Activated T-helper 17 cell treated with anti-CD3 and anti-CD28 coated beads, Interleukin-2, amount 50 U/mL, for 72 hours (primary cell): Measurements from ENCODE around the gene TRIO. TPM values are rescaled to one million over a fixed set of nuclear protein-coding genes. Genes with fewer than 3 reads are reported as not detected.
A peak's percentile ranks its signal among the peaks of the same experiment; 100 is the strongest.
"Not testable (repeated sequence)": the region's sequence is repeated elsewhere in the genome, so short reads cannot be mapped to it uniquely, and the experiment has no call there.

Experiments used
- ATAC-seq: fragments of 150-1000 bp; cut with Tn5 transposase; replicated peaks from 2 replicates; pipeline ENCODE4 v1.10.0; 2021; ENCODE audit warnings: mild to moderate bottlenecking, moderate library complexity
- H3K27ac Mint-ChIP-seq: one replicate; pipeline ENCODE4 v1.8.0; 2022; ENCODE audit warnings: mixed read lengths
- H3K27me3 Mint-ChIP-seq: one replicate; pipeline ENCODE4 v1.8.0; 2022; ENCODE audit warnings: mixed read lengths
- H3K36me3 Mint-ChIP-seq: one replicate; pipeline ENCODE4 v1.8.0; 2022; ENCODE audit warnings: low read depth, mild to moderate bottlenecking, mixed read lengths
- H3K4me1 Mint-ChIP-seq: one replicate; pipeline ENCODE4 v1.8.0; 2022; ENCODE audit warnings: mixed read lengths
- H3K4me3 Mint-ChIP-seq: one replicate; pipeline ENCODE4 v1.8.0; 2022; ENCODE audit warnings: mild to moderate bottlenecking, mixed read lengths
- H3K9me3 Mint-ChIP-seq: one replicate; pipeline ENCODE4 v1.8.0; 2022; ENCODE audit warnings: mixed read lengths
- total RNA-seq, 2 donors: library from RNA; stranded (reverse); gene quantifications; one replicate each; pipeline ENCODE4 v1.2.3, GENCODE V29; 2022

The TRIO gene
- total RNA-seq, 2 donors from 2014 or later: 13.6 to 21.5 TPM

DNA sequence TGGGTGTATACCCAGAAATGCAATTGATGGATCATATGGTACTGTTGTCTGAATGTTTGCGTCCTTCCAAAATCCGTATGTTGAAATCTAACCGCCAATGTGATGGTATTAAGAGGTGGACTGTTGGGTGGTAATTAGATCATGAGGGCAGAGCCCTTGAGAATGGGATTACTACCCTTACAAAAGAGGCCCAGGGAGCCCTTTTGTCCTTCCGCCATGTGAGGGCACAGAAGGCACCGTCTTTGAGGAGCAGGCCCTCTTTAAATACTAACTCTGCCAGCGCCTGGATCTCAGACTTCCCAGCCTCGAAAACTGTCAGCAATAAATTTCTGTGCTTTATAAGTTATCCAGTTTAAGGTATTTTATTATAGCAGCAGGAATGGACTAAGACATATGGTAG lies 282.4 kb downstream of the TRIO start:
- Mint-ChIP-seq H3K4me3 (no peak overlapping the region), H3K27ac (peak overlapping the region; percentile 76), H3K27me3 (no peaks in the 10 kb centered on the region), H3K9me3 (no peaks in the 10 kb centered on the region), H3K36me3 (no peaks in the 10 kb centered on the region), H3K4me1 (peaks cover 11% of the 10 kb centered on the region)
- no peak for ATAC-seq

DNA sequence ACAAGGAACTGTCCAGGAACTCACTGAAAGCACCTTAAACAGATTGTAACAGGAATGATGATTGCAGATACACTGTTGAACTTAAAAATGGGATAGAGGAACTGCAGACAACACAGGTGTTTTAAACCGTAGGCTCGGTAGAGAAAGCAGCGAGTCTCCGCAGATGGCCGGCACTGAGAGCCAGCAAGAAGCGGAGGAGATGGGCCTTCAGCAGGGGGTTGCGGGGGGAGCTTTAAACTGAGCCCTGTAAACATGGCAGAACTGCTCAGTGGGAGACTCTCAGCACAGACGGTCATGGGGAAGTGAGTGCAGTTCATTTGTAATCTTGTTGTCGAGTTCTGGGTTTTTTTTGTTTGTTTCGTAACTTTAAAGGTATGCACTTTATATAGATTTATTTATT lies 283.4 kb downstream of the TRIO start:
- no peak overlapping the region for H3K27ac Mint-ChIP-seq
- H3K4me3 Mint-ChIP-seq: no peak overlapping the region
- no peaks in the 10 kb centered on the region for H3K36me3 Mint-ChIP-seq
- no peaks in the 10 kb centered on the region for H3K27me3 Mint-ChIP-seq
- peaks cover 11% of the 10 kb centered on the region for H3K4me1 Mint-ChIP-seq
- no peak for ATAC-seq
- H3K9me3 Mint-ChIP-seq: no peaks in the 10 kb centered on the region

DNA sequence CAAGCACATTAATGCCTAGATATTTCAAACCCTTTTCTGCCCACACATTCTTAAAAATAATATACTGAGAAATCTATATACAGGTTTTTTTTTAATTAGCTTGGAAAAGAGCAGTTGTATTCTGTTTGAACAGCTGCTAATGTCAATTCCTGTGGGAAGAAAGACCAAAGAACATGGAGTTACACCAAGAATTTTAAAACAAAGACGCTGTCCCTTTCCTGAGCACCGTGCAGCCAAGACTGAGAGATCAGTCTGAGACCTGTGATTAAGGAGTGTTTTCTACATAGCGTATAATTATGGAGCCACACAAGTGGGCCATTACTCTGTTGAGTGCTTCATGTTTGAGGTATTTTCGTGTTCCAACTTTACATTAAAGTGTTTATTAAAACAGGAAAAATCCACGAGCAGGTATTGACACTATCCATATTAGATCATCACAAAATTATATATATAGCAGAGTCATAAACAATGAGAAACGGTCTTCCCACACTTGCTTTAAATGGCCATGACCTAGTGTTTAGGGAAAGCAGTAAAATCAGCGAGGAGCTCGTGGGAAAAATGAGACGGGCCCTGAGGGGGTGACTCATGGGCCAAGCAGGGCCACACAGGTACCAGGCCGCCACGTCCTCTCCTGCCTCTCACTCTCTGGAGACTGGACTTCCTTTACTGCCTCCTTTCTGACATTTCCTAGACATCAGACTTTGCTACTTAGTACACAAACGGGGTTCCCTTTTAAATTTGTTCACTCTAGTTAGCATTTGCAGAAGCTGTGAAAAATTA lies 285.4 kb downstream of the TRIO start:
- Mint-ChIP-seq H3K9me3 (no peaks in the 10 kb centered on the region), H3K27me3 (no peaks in the 10 kb centered on the region), H3K4me1 (peaks cover 11% of the 10 kb centered on the region), H3K27ac (peak overlapping the region; percentile 62), H3K4me3 (no peak overlapping the region), H3K36me3 (no peaks in the 10 kb centered on the region)
- no peak for ATAC-seq

DNA sequence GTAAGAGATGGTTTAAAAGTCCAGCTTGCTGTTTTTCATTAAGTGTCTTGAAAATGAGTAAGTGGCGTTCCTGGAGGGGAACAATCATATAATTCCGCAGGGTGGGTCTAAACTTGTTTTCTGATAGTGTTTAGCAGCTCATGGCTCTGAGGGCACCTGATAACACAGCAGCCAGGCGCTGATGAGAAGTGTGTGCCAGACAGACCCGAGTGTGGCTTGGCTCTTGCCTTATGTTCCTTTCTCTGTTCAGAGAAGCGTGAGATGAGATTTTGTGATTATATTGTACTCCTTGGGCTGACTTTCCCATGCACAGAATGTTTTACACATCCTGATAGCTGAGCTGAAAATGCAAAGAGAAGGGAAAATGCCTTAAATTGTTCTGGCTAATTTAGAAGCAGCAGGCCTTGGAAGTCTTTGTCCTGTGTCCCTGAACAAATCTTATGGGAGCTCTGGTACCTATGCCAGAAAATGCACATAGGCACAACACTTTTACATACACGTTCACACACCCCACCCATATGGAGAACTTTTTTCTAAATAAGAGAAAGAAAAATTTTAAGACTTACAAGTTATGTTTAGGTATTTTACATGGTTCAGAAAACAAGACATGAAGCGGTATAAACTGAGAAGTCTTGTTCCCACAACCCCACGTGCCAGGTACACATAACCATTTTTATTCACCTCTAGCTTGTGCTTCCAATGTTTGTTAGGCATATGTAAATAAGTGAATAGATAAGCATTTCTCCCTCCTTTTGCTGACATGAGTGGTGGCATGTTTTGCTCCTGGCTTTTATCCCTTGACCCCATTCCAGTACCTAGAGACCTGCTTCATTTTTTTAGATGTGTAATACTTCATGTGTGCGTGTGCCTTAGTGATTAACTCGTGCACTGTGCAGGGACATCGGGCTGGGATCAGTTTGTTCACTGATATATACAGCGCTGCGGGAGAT lies 286.2 kb downstream of the TRIO start:
- Mint-ChIP-seq H3K4me3 (no peak overlapping the region), H3K36me3 (no peaks in the 10 kb centered on the region), H3K4me1 (peaks cover 11% of the 10 kb centered on the region), H3K9me3 (no peaks in the 10 kb centered on the region), H3K27ac (no peak overlapping the region), H3K27me3 (no peaks in the 10 kb centered on the region)
- ATAC-seq: no peak

DNA sequence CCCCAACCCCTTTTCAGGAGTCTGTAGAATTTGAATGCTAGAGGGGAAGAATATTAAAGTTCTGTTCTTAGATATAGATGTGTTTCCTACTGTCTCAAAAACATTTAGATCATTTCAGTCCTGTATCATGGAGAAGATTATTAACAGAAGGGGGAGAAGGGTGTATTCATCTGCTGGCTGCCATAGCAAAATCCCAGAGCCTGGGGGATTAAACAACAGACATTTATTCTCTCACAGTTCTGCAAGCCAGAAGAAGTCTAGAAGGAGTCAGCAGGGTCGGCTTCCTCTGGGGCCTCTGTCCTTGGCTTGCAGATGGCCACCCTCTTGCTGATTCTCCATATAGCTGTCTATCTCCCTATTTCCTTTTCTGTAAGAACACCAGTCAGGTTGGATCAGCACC lies 288.4 kb downstream of the TRIO start:
- Mint-ChIP-seq H3K4me1 (peaks cover 4% of the 10 kb centered on the region), H3K9me3 (no peaks in the 10 kb centered on the region), H3K4me3 (no peak overlapping the region), H3K36me3 (no peaks in the 10 kb centered on the region), H3K27me3 (no peaks in the 10 kb centered on the region), H3K27ac (no peak overlapping the region)
- no peak for ATAC-seq

DNA sequence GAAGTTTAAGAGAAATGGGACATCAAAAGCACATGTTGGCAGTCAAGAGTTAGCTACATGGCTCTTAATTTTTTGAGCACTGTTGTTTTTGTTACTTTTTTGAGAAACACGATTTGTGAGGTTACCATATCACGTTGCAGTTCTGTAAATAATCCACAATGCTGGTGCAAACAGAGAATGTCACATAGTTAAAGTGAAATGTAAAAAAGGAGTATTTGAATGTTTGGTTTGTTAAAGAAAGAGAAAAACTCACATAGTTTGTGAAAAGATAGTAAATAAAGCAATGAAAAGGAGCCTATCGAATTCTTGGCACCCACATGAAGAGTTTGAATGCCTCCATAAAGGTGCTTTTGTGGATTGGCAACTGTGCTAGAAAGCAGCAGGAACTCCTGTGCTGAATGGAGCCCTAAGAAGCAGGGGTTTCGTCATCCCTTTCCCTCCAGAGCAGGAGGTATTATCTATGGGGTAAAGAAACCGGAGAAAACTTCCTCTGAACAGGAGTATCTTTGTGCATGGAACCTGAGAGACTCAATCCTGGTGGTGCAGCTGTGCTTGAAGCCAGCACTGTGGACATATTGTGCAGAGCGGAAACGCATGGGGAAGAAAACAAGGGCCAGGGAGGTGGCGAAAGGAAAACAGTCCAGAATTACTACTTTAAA lies 289.9 kb downstream of the TRIO start:
- H3K4me3 Mint-ChIP-seq: no peak overlapping the region
- H3K36me3 Mint-ChIP-seq: no peaks in the 10 kb centered on the region
- H3K27ac Mint-ChIP-seq: no peak overlapping the region
- no peak for ATAC-seq
- H3K27me3 Mint-ChIP-seq: peaks cover 5% of the 10 kb centered on the region
- H3K4me1 Mint-ChIP-seq: peaks cover 10% of the 10 kb centered on the region
- H3K9me3 Mint-ChIP-seq: no peaks in the 10 kb centered on the region

DNA sequence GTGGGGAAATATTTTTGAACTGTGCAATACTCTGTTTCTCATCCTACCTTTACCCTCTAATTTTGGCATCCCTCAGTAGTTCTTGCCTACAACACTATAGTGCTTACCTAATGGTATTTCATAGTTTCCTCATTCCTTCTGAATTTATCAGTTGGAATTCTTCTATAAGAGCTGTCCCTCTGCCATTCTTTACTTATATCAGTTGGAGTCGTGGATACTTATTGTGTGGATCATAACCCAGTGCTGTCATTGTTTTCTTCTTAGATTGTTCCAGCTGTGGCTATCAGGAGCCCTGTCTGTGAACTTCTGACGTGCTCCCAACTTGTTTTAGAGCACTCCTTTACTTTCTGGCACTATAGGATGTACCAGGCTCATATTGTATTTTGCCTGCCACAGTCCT lies 292.3 kb downstream of the TRIO start:
- Mint-ChIP-seq H3K36me3 (no peaks in the 10 kb centered on the region), H3K9me3 (no peaks in the 10 kb centered on the region), H3K27ac (no peak overlapping the region), H3K4me3 (no peak overlapping the region), H3K27me3 (peaks cover 7% of the 10 kb centered on the region), H3K4me1 (peaks cover 12% of the 10 kb centered on the region)
- ATAC-seq: no peak

DNA sequence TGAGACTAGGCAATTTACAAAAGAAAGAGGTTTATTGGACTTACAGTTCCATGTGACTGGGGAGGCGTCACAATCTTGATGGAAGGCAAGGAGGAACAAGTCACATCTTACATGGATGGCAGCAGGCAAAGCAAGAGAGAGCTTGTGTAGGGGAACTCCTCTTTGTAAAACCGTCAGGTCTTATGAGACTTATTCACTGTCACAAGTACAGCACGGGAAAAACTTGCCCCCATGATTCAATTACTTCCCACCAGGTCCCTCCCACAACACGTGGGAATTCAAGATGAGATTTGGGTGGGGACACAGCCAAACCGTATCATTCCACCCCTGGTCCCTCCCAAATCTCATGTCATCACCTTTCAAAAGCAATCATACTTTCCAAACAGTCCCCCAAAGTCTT lies 293.0 kb downstream of the TRIO start:
- not testable (repeated sequence) for H3K27ac Mint-ChIP-seq, H3K4me3 Mint-ChIP-seq, H3K27me3 Mint-ChIP-seq, ATAC-seq, H3K9me3 Mint-ChIP-seq, H3K36me3 Mint-ChIP-seq
- peaks cover 12% of the 10 kb centered on the region for H3K4me1 Mint-ChIP-seq

DNA sequence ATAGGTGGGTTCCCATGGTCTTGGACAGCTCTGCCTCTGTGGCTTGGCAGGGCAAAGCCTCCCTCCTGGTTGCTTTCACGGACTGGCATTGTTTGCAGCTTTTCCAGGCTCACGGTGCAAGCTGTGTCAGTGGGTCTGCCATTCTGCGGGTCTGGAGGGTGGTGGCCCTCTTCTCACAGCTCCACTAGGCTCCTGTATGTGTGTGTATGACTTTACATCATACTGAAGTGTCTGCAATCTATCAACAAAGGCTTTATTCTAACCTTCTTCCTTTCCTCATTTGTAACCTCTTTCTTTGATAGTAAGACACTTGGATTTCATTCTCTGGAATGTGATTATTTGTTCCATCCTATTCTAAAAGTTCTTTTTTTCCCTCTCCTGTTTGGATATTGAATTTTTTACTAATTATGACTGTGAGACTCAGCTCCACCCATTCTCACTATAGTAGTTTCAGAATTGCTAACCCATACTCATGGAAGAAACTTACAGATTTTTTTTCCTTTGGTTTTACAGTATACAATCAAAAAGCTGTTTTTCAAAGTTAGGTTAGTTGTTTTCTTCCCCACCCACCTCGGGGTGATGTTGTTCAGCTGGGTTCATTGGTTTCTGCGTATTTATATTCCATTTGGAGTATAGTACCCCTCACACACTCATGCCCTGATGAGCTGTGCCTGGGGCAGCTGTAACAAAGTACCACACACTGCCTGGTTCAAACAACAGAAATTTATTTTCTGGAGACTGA lies 293.8 kb downstream of the TRIO start:
- H3K27me3 Mint-ChIP-seq: peaks cover 7% of the 10 kb centered on the region
- peak overlapping the region; percentile 20 for H3K4me3 Mint-ChIP-seq
- peak; percentile 78 for ATAC-seq
- no peaks in the 10 kb centered on the region for H3K36me3 Mint-ChIP-seq
- peak overlapping the region; percentile 32 for H3K27ac Mint-ChIP-seq
- H3K4me1 Mint-ChIP-seq: peaks cover 12% of the 10 kb centered on the region
- H3K9me3 Mint-ChIP-seq: no peaks in the 10 kb centered on the region

DNA sequence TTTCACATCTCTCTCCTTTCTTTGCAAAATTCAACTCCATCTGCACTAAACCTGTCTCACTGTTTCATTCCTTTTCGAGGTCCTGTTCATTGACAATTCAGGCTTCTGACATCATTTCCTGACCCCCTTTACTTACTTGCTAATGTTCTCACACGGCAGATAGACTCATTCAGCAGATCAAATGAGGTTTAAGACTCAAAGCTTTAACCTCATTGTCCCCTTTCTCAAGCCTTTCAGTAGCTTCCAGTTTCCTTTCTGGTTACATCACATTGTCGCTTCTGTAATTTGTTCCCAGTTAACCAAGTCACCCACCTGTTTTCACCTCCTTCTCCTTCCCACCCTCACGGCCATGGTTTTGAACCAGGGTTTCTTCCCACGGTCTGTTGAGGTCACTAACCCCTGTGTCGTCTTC lies 295.1 kb downstream of the TRIO start:
- peaks cover 12% of the 10 kb centered on the region for H3K4me1 Mint-ChIP-seq
- H3K27me3 Mint-ChIP-seq: peaks cover 7% of the 10 kb centered on the region
- ATAC-seq: peak; percentile 71
- no peaks in the 10 kb centered on the region for H3K9me3 Mint-ChIP-seq
- peak overlapping the region; percentile 60 for H3K27ac Mint-ChIP-seq
- H3K36me3 Mint-ChIP-seq: no peaks in the 10 kb centered on the region
- peak overlapping the region; percentile 46 for H3K4me3 Mint-ChIP-seq

DNA sequence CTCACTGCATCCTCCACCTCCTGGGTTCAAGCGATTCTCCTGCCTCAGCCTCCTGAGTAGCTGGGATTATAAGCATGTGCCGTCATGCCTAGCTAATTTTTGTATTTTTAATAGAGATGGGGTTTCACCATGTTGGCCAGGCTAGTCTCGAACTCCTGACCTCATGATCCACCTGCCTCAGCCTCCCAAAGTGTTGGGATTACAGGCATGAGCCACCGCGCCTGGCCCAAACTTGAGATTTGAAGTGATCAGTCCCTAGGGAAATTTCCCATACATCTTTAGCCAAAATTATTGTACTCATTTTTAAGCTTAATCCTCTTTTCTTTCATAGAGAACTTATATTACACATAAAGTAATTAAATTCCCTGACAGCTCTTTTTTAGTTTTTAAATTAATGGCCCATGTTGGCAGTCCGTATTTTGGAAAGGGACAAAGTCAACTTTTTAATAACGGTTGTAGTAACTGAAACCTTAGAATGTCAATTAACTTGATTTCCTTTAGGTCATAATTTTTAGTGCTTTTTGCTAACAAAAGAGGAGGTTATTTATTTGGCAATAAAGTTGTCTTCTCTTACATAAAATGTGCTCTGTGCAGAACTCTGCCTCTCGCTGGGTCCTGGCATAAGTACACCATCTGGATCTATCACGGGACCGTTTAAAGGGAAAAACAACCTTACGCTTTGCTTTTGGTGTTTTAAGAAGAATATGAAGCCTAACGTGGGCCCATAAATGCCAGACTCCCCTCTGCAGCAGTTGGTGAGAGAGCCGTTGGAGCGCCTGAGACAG lies 296.1 kb downstream of the TRIO start:
- no peaks in the 10 kb centered on the region for H3K9me3 Mint-ChIP-seq
- no peak for ATAC-seq
- no peak overlapping the region for H3K27ac Mint-ChIP-seq
- H3K27me3 Mint-ChIP-seq: peaks cover 7% of the 10 kb centered on the region
- H3K4me1 Mint-ChIP-seq: peaks cover 12% of the 10 kb centered on the region
- H3K4me3 Mint-ChIP-seq: no peak overlapping the region
- H3K36me3 Mint-ChIP-seq: no peaks in the 10 kb centered on the region

DNA sequence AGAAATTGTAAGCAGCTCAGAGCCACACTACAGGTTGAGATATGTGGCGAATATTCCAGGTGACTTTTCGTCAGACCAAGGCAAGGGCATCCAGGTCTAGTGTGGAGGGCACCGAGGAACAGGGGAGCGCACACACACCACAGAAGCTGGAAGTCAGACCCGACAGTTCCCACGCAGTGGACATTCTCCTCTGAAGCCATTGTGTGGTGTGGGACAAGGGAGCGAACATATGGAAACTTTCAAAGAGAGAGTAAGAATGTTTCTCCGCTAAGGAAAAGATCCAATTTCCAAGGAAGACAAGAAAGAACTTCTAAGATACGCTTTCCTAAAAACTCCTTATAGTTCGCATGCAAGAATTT lies 297.1 kb downstream of the TRIO start:
- Mint-ChIP-seq H3K4me3 (no peak overlapping the region), H3K27me3 (peaks cover 7% of the 10 kb centered on the region), H3K36me3 (no peaks in the 10 kb centered on the region), H3K27ac (no peak overlapping the region), H3K9me3 (no peaks in the 10 kb centered on the region), H3K4me1 (peaks cover 12% of the 10 kb centered on the region)
- no peak for ATAC-seq

DNA sequence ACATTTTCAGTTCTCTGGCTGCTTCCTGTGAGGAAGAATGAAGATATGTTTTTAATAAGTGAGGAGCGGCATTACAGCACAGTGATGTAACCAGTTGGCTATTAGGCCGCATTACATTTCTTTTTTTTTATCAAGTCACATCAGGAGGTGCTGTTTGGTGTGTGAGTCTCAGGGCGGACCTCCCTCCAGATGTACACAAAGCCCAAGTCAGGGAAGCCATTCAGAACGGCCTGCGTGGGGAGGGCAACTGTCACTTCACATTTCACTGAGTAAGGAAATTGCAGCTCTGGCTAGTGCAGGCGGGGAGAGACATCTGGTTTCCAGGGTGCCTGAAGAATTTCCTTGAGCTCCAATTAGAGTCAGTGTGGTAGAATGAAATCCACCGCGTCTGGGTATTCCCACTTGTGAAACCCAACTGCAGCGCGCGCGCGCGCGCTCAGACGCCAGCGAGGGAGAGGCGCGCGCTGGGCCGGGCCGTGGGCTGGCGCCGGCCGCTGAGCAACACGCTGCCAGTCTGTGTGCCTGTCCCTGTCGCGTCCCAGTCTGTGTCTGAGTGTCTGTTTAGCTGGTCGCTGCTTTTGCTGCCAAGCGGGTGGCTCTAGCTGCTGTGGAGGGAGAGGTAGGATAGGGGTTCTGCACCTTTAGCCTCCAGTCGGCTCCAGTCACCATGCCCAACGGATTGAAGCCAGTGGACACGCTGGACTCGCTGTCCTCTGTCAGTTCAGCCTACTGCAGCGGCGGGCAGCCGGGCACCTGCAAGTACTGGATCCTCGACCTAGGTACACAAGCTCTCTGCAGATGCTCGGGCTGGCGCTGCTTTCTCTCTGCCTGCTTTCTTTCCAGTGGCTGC lies 297.7 kb downstream of the TRIO start:
- ATAC-seq: no peak
- Mint-ChIP-seq H3K27ac (no peak overlapping the region), H3K9me3 (no peaks in the 10 kb centered on the region), H3K4me3 (no peak overlapping the region), H3K36me3 (no peaks in the 10 kb centered on the region), H3K27me3 (peaks cover 7% of the 10 kb centered on the region), H3K4me1 (peaks cover 12% of the 10 kb centered on the region)
